Hepatocyte (in vitro differentiated cells): Measurements from ENCODE around the gene SCN2B. TPM values are rescaled to one million over a fixed set of nuclear protein-coding genes. Genes with fewer than 3 reads are reported as not detected.
A peak's percentile ranks its signal among the peaks of the same experiment; 100 is the strongest.

Experiments
- DNase-seq: peaks from one replicate; pipeline ENCODE4 v3.0.0-alpha.2; 2016; ENCODE audit warnings: low spot score
- H2AFZ ChIP-seq: fragments of 200-600 bp; sonication (generic); 2 replicates; pipeline ENCODE4 v1.6.0; 2016; ENCODE audit warnings: antibody characterized with exemption, mild to moderate bottlenecking
- H3K27ac ChIP-seq: fragments of 200-600 bp; sonication (generic); 2 replicates; pipeline ENCODE4 v1.5.1; 2016; ENCODE audit warnings: mild to moderate bottlenecking
- H3K27me3 ChIP-seq: fragments of 200-600 bp; sonication (generic); 2 replicates; pipeline ENCODE4 v1.6.1; 2016
- H3K36me3 ChIP-seq: fragments of 200-600 bp; sonication (generic); replicated peaks from 2 replicates; pipeline ENCODE4 v1.5.1; 2016; ENCODE audit warnings: low read depth; ENCODE audit not compliant: insufficient read depth
- H3K4me1 ChIP-seq: fragments of 200-600 bp; sonication (generic); 2 replicates; pipeline ENCODE4 v1.5.1; 2016; ENCODE audit warnings: mild to moderate bottlenecking, moderate library complexity; ENCODE audit not compliant: insufficient read depth
- H3K4me2 ChIP-seq: fragments of 200-600 bp; sonication (generic); 2 replicates; pipeline ENCODE4 v1.6.0; 2016
- H3K4me3 ChIP-seq: fragments of 200-600 bp; sonication (generic); 2 replicates; pipeline ENCODE4 v1.5.1; 2016; ENCODE audit warnings: mild to moderate bottlenecking
- H3K79me2 ChIP-seq: fragments of 200-600 bp; sonication (generic); 2 replicates; pipeline ENCODE4 v1.6.0; 2017; ENCODE audit warnings: mild to moderate bottlenecking
- H3K9me2 ChIP-seq: fragments of 200-600 bp; sonication (generic); replicated peaks from 2 replicates; pipeline ENCODE4 v1.6.0; 2017; ENCODE audit warnings: mild to moderate bottlenecking; ENCODE audit not compliant: insufficient read depth
- H3K9me3 ChIP-seq: fragments of 200-600 bp; sonication (generic); 2 replicates; pipeline ENCODE4 v1.5.1; 2016; ENCODE audit warnings: low read depth, mild to moderate bottlenecking
- H4K20me1 ChIP-seq: fragments of 200-600 bp; sonication (generic); 2 replicates; pipeline ENCODE4 v1.6.0; 2016; ENCODE audit warnings: mild to moderate bottlenecking; ENCODE audit not compliant: insufficient read depth, poor library complexity, severe bottlenecking
- CTCF ChIP-seq: fragments of 200-600 bp; sonication (generic); IDR thresholded peaks from 2 replicates; pipeline ENCODE4 v1.5.1; 2016; ENCODE audit warnings: antibody characterized with exemption, mild to moderate bottlenecking; ENCODE audit not compliant: poor library complexity
- EZH2 ChIP-seq: fragments of 200-600 bp; sonication (generic); IDR thresholded peaks from 2 replicates; pipeline ENCODE4 v1.6.1; 2016; ENCODE audit warnings: antibody characterized with exemption, mild to moderate bottlenecking, borderline replicate concordance
- EZH2phosphoT487 ChIP-seq: fragments of 200-600 bp; sonication (generic); IDR thresholded peaks from one replicate; pipeline ENCODE4 v1.6.1; 2018; ENCODE audit warnings: antibody characterized with exemption, mild to moderate bottlenecking, low read depth, moderate library complexity; ENCODE audit not compliant: unreplicated experiment, severe bottlenecking
- WGBS: methylation state at CpG from one replicate; pipeline ENCODE4 v1.1.6; 2016; ENCODE audit warnings: low lambda C conversion rate; ENCODE audit errors: missing lambda C conversion rate; 5-methylcytosine and 5-hydroxymethylcytosine counted together
- polyA plus RNA-seq: library from polyadenylated mRNA; unstranded; fragments of >200 nt; fragmentation: Nextera tagmentation; extraction: Ambion mirVana; gene quantifications from 2 replicates; pipeline ENCODE4 v1.2.1, GENCODE V29; 2016
- total RNA-seq: library from RNA; depleted of rRNA; stranded (reverse); fragments of >200 nt; gene quantifications from 2 replicates; pipeline ENCODE4 v1.2.3, GENCODE V29; 2014

Gene SCN2B
- total and polyA plus RNA-seq, 2 experiments from 2014 or later, result 1.1 to 1.2 TPM

- no peaks in the 10 kb centered on the region for H3K36me3 ChIP-seq
- DNase-seq, result peak; percentile 55
- H3K4me3 ChIP-seq, result no peak overlapping the region
- WGBS, result 56% methylated on average over 2 of the region's 2 CpGs
- peaks cover 45% of the 10 kb centered on the region for H3K4me1 ChIP-seq
- H3K9me3 ChIP-seq, result no peaks in the 10 kb centered on the region
- TF ChIP-seq EZH2phosphoT487 (no peak), EZH2 (no peak), CTCF (no peak)
- no peaks in the 10 kb centered on the region for H3K9me2 ChIP-seq
- H3K79me2 ChIP-seq, result no peaks in the 10 kb centered on the region
- H3K27me3 ChIP-seq, result no peaks in the 10 kb centered on the region
- peak overlapping the region; percentile 56 for H3K4me2 ChIP-seq
- no peak overlapping the region for H2AFZ ChIP-seq
- peak overlapping the region; percentile 96 for H3K27ac ChIP-seq
- H4K20me1 ChIP-seq, result no peaks in the 10 kb centered on the region
Measured at GRCh38 chr11:118213781-118214180, 37.3 kb upstream of the SCN2B start.

- 76% methylated on average over 4 of the region's 4 CpGs for whole genome bisulfite sequencing
- no peak for DNase-seq
- H3K27me3 ChIP-seq, result no peaks in the 10 kb centered on the region
- peak overlapping the region; percentile 96 for H3K27ac ChIP-seq
- H4K20me1 ChIP-seq, result no peaks in the 10 kb centered on the region
- no peaks in the 10 kb centered on the region for H3K9me2 ChIP-seq
- H3K4me1 ChIP-seq, result peaks cover 45% of the 10 kb centered on the region
- peak overlapping the region; percentile 20 for H3K4me2 ChIP-seq
- no peaks in the 10 kb centered on the region for H3K79me2 ChIP-seq
- no peak overlapping the region for H2AFZ ChIP-seq
- no peak overlapping the region for H3K4me3 ChIP-seq
- TF ChIP-seq CTCF (no peak), EZH2phosphoT487 (no peak)
- no peaks in the 10 kb centered on the region for H3K9me3 ChIP-seq
- H3K36me3 ChIP-seq, result no peaks in the 10 kb centered on the region
Measured at GRCh38 chr11:118213201-118213600, 36.8 kb upstream of the SCN2B start.

GRCh38 chr11:118212781-118213191 is 36.3 kb upstream of the SCN2B start:
- Histone ChIP-seq H4K20me1 (no peaks in the 10 kb centered on the region), H3K79me2 (no peaks in the 10 kb centered on the region), H3K27me3 (no peaks in the 10 kb centered on the region), H2AFZ (no peak overlapping the region), H3K4me3 (no peak overlapping the region), H3K36me3 (no peaks in the 10 kb centered on the region), H3K27ac (peak overlapping the region; percentile 96), H3K9me3 (no peaks in the 10 kb centered on the region), H3K9me2 (no peaks in the 10 kb centered on the region), H3K4me1 (peaks cover 45% of the 10 kb centered on the region), H3K4me2 (peak overlapping the region; percentile 20)
- DNase-seq, result no peak
- TF ChIP-seq EZH2 (no peak), EZH2phosphoT487 (no peak), CTCF (no peak)
- 75% methylated on average over 2 of the region's 2 CpGs for WGBS
